Stimulated activated CD8-positive, alpha-beta memory T cell treated with anti-CD3 and anti-CD28 coated beads, Interleukin-4, amount 100 ng/mL, for 1 hour (primary cell): Measurements from ENCODE around the gene C1QTNF8.

Source experiments
- DNase-seq, 2 donors: peaks; one replicate each; pipeline ENCODE4 v3.0.0-alpha.2; 2020; ENCODE audit warnings: low read depth in 2 of 2, low spot score in 1 of 2

The C1QTNF8 gene

DNA sequence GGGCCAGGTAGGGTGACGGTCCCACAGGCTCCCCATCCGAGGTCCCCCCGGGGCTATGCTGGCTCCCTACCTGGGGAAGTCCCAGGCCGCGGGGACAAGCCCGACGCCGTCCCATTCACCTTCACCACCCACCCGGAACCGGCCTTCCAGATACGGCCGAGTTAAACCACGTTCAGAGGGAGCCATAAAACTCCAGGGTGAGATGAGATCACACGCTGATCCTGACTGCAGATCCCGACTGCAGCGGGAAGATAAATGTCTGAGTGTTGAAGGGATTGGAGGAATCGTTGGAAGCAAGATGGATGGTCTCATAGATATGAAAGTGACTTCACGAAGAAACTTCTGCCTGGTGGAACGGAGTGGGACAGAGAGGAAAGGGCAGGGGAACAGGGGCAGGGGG is 13.6 kb upstream of the C1QTNF8 start:
- no peak for DNase-seq

DNA sequence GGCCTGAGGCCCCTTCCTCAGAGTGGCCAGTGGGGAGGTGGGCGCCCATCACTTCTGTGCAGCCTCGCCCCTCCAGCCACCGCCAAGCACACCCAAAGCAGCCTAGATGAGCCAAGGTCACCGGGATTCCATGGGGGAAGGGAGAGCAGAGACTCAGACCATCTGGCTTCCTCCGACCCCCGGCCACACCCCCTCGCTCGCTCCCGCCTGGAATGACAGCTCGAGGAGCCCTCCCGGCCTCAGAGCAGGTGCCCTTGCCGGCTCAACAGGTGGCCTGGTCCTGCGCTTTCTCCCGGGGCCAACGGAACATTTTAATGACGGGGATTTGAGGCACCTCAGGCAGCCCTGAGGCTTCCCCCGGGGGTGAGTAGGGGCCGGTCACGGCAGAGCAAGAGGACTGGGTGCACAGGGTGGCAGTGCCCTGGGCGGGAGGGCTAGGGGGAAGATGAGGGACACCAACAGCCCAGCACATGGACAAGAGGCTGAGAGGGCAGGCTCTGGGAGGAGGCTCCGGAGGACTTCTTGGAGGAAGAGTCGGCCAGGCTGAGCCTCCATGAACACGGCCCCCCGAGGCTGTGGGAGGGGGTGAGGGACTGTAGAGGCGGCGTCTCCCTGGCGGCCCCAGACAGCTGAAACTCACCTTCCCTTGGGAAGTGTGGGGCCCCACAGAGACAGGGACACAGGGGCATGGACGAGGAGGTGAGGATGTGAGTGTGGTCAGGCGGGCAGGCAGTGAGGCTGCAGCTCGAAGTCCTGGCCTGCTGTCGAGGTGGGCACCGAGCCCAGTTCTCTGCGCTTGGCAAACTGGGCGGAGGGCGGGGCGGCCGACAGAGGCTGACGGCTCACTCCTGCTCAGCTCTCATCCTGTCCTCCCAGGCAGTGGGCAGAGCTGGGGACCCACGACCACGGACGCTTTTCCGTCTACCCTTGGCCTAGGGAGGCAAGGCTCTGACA is 12.5 kb upstream of the C1QTNF8 start:
- no peak for DNase-seq

DNA sequence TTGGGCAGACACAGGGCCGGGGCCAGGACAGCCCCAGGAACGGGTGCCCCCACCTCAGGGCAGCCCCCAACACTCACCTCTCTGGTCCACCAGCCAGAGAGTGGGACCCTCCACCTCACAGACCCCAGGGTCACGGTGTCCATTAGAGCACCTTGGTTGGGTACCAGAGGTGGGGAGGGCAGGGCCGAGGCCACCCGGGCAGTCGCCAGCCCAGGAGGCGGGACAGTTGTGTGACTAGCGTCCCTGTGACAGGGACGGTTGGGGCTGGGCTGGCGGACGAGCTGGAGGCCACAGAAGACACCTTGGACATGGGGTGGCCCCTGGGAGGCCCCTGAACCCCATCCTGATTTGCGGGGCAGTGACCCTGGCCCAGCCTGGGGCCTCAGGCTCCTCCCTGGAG is 11.7 kb upstream of the C1QTNF8 start:
- DNase-seq: no peak

DNA sequence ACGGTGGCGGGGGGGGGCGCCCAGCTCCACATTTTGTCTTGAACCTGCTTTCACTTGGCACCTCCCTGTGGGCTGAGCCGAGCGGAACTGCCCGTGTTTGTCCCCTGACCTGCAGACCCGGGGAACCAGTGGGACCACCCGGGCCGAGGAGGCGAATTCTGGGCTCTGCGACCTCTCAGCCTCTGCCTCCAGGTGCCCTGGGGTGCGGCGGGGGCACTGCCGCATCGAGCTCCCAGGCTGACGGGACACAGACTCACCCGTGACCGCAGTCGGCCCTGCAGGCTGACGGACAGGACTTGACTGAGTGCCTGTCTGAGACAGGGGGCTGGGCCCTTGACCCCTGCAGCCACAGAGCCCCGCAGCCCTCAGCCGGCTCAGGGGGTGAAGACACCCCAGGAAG is 11.1 kb upstream of the C1QTNF8 start:
- DNase-seq: no peak

DNA sequence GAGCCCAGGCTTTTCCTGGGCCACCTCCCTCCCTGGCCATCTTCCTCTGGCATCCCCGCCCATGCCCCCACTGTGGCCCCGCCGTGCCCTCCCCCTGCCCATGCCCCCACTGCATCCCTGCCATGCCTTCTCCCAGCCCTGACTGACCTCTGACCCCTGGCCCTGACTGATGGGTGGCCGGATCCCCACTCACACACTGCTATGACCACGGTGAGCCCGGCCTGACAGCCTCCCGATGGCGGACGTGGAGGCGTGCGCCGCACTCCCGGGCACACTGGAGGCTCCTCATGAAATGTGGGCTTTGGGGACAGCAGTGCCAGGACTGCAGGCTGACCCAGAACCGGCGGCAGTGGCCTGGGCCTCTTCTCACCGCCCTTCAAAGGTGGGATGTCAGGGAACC is 10.6 kb upstream of the C1QTNF8 start:
- DNase-seq: no peak

DNA sequence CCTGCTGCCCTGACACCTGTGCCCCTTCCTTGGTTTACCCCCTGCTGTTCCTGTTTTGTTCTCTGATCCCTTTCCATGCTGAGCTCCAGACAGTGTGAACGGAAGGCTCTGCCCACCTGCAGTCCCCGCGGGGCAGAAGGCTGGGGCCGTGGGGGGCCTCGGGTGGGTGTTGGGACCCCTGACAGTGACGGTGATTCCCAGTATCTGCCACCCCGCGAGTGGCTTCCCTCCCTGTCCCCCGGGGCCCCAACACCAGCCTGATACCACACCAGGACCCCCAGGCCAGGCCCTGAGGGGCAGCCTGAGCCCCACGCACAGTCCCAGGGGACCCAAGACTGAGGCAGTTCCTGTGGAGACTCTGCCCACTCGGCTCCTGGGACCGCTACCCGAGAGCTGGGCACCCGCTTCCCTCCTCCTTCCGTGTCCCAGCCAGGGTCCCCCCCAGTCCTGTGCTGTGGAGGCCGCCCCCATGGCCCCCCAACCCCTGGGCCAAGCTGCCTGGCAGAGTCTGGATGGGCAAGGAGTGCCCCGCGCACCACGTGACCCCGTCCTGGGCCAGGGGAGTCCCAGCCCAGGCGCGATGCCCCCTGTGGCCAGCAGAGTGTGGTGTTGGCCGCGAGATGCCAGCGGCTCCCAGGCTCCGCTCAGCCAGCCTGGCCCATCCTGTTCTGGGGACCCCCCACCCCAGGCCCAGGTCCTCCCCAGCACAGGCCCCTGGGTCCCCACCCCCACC is 10.0 kb upstream of the C1QTNF8 start:
- DNase-seq: peak in 1 of 2 donors; percentile 8

DNA sequence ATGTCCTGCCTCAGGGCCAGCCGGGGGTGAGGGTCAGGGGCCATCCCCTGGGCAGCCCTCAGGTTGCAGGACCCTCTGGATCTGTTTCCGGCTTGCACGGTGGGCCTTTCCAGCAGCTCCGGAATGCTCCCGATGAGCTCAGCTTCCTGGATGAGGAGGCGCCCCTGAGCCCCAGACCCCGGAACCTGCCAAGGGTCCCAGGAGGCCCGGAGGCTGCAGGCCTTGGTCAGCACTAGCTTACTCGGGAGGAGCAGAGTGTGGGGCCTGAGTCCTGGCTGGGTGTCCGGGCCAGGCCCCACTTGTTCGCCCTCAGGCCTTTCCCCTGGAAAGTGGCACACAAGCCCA is 7.6 kb upstream of the C1QTNF8 start:
- no peak for DNase-seq

DNA sequence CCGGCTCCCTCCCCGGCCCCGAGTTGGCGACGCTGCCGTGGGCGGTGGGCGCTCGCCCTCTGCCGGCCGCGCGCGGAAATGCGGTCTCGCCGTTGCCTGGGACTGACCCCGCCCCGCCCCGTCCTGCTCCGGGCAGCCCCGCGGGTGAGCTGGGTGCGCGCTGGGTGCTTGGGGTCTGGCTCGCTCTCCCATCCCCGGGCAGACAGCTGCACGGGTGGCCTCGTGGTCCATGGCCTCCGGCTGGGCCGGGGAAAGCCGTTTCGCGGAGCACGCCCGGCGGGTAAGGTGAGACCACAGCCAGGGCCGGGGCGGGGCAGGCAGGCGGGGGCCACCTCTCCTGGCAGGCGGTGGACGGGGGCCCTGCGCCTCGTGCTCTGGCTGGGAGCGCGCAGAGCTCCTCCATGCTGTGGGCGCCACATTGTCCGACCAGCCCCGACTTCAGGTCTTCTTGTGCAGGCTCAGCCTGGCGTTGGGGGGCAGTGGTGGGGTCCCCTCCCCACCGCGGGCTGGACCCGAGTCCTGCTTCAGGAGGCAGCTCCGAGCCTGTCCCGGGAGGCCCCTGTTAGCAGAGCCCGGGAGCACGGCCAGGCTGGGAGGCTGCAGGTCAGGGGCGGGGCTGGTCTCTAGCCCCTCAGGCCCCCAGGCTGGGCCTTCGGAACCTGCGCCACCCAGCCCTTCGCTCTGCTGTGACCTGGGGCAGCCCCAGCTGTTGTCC is 7.0 kb upstream of the C1QTNF8 start:
- DNase-seq: peak; percentile 31 to 34

DNA sequence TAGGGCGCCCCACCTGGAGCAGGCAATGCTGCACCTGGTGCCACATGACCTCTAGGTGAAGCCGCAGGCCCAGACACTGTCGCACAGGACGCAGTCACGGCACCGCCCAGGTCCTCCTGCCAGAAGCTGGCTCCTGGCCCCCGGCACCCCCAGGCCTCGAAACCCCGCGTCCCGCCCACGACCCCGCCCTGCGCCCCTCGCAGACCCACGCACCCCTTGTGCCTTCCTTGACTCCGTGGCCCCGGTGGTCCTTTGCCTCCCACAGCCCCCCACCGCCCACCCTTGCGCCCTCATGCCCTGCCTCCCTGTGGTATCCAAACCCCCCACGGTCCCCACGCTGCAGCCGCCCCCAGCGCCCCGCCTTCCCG is 6.3 kb upstream of the C1QTNF8 start:
- no peak for DNase-seq

DNA sequence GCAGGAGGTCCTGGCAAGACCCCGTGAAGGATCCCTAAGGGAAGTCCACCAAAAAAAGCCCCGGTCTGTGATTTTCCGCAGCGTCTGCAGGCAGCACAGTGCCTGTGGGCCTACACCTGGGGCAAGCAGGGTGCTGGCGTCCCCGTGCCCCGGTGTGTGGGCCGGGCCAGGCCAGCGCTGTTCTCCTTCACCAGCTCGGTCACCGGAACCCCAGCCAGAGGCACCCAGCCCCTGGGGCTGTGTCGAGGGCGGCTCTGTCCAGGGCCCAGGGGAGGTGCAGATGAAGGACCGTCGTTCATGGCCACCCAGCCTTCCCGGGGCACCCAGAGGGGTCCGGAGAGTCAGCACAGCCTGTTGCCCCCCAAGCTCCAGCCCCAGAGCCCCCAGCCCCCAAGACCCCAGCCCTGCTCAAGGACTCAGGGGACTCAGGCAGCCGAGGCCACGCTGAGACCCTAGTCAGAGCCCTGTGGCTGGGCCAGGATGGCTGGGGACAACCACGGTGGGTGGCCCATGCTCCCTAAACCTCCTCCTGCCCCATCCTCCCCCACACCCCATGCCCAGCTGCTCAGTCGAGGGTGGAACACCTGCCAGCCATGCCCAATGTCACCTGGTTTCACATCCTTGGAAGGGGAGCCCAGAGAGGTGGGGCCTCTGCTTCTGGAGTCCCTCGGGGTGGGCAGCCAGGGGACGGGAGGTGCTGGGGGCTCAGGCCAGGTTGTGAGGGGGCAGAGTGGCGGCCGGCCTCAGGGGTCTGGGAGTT is 5.7 kb upstream of the C1QTNF8 start:
- DNase-seq: no peak

DNA sequence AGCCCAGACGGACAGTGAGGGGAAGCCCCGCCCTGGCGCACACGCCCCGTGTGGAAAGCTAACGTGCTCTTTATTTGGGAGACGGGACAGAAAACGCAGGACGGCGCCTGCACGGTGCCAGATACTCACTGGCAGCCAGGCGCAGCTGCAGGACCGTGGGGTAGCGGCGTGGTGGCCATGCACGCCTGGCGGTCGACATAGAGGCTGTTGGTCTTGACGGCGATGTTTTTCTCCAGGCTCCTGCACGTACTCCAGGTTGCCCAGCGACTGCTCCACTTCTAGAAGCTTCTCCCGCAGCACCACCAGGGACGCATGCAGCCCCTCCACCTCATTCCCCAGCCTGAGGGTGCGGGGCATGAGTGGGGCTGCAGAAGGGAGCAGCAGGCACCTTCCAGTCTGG is 5.1 kb upstream of the C1QTNF8 start:
- DNase-seq: no peak

- DNase-seq: no peak
Measured at GRCh38 chr16:1100084-1100800, 4.2 kb upstream of the C1QTNF8 start.

GRCh38 chr16:1099189-1100083 is 3.4 kb upstream of the C1QTNF8 start:
- DNase-seq: no peak

DNA sequence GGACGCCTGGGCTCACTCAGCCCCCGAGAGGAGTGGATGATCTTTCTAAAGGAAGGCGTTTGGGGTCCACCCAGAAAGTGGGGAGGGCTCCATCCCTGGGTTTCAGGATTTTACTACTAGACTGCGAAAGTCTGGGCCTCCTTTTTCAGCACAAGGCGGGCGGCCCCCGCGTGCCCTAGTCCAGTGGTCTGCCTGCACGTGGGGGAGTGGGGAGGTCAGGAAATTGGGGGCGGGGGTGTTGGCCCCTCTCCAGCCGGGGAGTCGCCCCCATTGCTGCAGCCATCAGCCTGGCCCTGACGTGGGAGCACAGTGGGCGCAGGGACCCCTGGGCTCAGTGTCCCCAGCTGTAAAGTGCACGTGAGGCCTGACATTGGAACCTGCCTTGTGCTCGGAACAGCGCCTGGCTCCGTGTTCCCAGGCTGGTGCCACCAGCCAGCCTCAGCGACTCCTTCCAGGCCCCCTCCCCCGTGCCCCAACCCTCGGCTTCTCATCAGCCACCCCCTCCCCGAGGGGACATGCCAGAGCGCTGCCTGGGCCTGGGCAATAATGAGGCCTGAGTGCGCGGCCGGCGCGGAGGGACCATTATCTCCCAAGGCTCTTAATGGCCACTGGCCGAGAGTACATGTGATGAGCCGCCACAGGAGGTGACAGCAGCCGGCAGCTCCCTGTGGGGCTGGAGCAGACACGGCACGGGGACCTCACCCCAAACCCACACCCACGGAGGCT is 2.4 kb upstream of the C1QTNF8 start:
- no peak for DNase-seq

GRCh38 chr16:1097800-1098199 is 1.8 kb upstream of the C1QTNF8 start:
- no peak for DNase-seq

- no peak for DNase-seq
Measured at GRCh38 chr16:1097156-1097555, 1.1 kb upstream of the C1QTNF8 start.

DNA sequence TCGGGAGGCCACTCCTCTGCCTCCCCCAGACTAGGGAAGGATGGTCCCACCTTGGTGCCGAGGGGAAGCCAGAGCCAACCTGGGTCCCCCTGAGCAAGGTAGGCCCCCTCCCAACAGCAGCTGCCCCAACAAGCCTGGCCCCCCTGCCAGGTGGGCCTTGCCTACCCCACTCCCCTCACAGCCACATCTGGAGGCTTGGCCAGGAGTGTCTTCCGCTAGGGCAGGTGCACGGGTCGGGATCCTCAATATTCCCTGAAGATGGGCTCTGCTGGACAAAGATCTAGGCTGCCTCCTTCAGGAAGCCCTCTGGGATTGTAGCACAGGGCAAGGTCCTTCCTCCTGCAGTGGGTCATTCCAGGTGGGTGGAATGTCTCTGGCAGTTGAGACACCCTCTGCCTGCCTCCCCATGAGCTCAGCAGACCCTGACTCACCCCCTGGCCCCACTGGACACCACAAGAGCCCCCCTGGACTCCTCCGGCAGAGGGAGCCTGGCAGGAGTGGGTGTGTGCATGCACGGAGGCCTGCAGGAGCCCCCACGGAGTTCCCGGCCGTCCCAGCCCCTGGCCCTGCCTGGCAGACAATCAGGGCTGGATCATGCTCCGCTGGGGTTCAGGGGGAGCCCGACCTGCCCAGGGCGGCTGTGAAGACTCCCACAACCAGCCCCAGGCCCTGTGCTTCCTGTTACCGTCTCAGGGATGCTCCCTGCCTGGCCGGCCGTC is 435 bp downstream of the C1QTNF8 start:
- DNase-seq: no peak
